Ishikawa (cell line): Measurements from ENCODE around the gene USP49.

Experiments
- CEBPB ChIP-seq: IDR thresholded peaks from 2 replicates; pipeline ENCODE4 v1.6.1; 2012
- CREB1 ChIP-seq: IDR thresholded peaks from 2 replicates; pipeline ENCODE4 v1.6.1; 2012; ENCODE audit warnings: low read depth
- EGR1 ChIP-seq: IDR thresholded peaks from 2 replicates; pipeline ENCODE4 v1.6.1; 2012
- EP300 ChIP-seq: IDR thresholded peaks from 2 replicates; pipeline ENCODE4 v1.6.1; 2012; ENCODE audit warnings: borderline replicate concordance
- FOXM1 ChIP-seq: IDR thresholded peaks from 2 replicates; pipeline ENCODE4 v1.6.1; 2012; ENCODE audit warnings: low read depth, borderline replicate concordance
- MAX ChIP-seq: IDR thresholded peaks from 2 replicates; pipeline ENCODE4 v1.6.1; 2012
- NFIC ChIP-seq: IDR thresholded peaks from 2 replicates; pipeline ENCODE4 v1.6.1; 2012
- RAD21 ChIP-seq: IDR thresholded peaks from 2 replicates; pipeline ENCODE4 v1.6.1; 2012; ENCODE audit warnings: low read depth
- REST ChIP-seq: IDR thresholded peaks from 2 replicates; pipeline ENCODE4 v1.6.1; 2012; ENCODE audit warnings: low read depth, mild to moderate bottlenecking
- TAF1 ChIP-seq: IDR thresholded peaks from 2 replicates; pipeline ENCODE4 v1.6.1; 2012; ENCODE audit warnings: low read depth, mild to moderate bottlenecking
- TCF12 ChIP-seq: IDR thresholded peaks from 2 replicates; pipeline ENCODE4 v1.6.1; 2012; ENCODE audit warnings: low read depth
- TEAD4 ChIP-seq: IDR thresholded peaks from 2 replicates; pipeline ENCODE4 v1.6.1; 2012
- USF1 ChIP-seq: IDR thresholded peaks from 2 replicates; pipeline ENCODE4 v1.6.1; 2012
- YY1 ChIP-seq: IDR thresholded peaks from 2 replicates; pipeline ENCODE4 v1.6.1; 2012; ENCODE audit warnings: low read depth
- ZBTB7A ChIP-seq: IDR thresholded peaks from 2 replicates; pipeline ENCODE4 v1.6.1; 2012; ENCODE audit warnings: low read depth

The USP49 gene

GRCh38 chr6:41858703-41859102 is 36.5 kb downstream of the USP49 start:
- TF ChIP-seq MAX (no peak), TAF1 (no peak), NFIC (no peak), TCF12 (no peak)

GRCh38 chr6:41850861-41851260 is 44.3 kb downstream of the USP49 start:
- no peak for TF ChIP-seq ZBTB7A
- TF ChIP-seq TCF12 = no peak
- TF ChIP-seq YY1 = no peak
- TF ChIP-seq FOXM1 = no peak
- TF ChIP-seq NFIC = no peak
- no peak for TF ChIP-seq EGR1
- no peak for TF ChIP-seq USF1
- TF ChIP-seq RAD21 = no peak
- no peak for TF ChIP-seq CEBPB
- no peak for TF ChIP-seq CREB1
- TF ChIP-seq TAF1 = no peak
- no peak for TF ChIP-seq MAX
- TF ChIP-seq REST = no peak
- no peak for TF ChIP-seq TEAD4
- TF ChIP-seq EP300 = no peak

GRCh38 chr6:41846666-41847237 is 48.4 kb downstream of the USP49 start:
- peak; percentile 87 for TF ChIP-seq RAD21
- TF ChIP-seq REST = no peak

GRCh38 chr6:41843178-41843577 is 52.0 kb downstream of the USP49 start:
- TF ChIP-seq TAF1 (no peak), EGR1 (no peak), ZBTB7A (no peak), TCF12 (no peak), YY1 (no peak)

- no peak for TF ChIP-seq REST
- TF ChIP-seq USF1 = no peak
- no peak for TF ChIP-seq EGR1
- no peak for TF ChIP-seq CREB1
- TF ChIP-seq NFIC = no peak
- TF ChIP-seq ZBTB7A = no peak
- no peak for TF ChIP-seq CEBPB
- no peak for TF ChIP-seq YY1
- no peak for TF ChIP-seq FOXM1
- no peak for TF ChIP-seq RAD21
- TF ChIP-seq MAX = no peak
- no peak for TF ChIP-seq TAF1
- no peak for TF ChIP-seq EP300
- no peak for TF ChIP-seq TEAD4
Observed at GRCh38 chr6:41840326-41840725, 54.8 kb downstream of the USP49 start.
